ENCODE measurements around the gene MYLK. TPM values are rescaled to one million over a fixed set of nuclear protein-coding genes. Genes with fewer than 3 reads are reported as not detected.
A peak's percentile ranks its signal among the peaks of the same experiment; 100 is the strongest.

MYLK gene
- total RNA-seq, 1 donor from 2014 or later, result 24.3 TPM

DNA sequence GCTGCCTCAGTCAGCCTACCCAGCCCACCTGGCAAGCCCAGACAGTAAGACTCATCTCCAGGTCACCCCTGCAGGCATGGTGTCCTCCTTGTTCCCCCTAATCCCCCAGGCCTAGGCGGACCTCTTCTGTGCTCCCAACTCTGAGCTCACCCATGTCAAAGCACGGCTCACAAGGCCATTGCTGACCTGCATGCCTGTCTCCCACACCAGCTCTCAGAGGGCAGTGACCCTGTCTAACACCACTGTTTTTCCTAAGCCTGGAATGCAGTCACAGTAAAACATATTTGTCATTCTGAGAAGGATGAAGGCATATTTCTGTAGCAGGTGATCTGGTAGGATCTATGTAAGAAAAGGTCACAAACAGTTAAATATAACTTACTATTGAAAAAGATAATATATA is 189.0 kb downstream of the MYLK start:
- Mint-ChIP-seq H3K4me1 (ENCODE audit: unreplicated experiment) (peaks cover 84% of the 10 kb centered on the region), H3K4me3 (ENCODE audit: unreplicated experiment) (peak overlapping the region; percentile 10), H3K36me3 (ENCODE audit: unreplicated experiment) (peaks cover 3% of the 10 kb centered on the region), H3K9me3 (ENCODE audit: unreplicated experiment) (no peaks in the 10 kb centered on the region), H3K27ac (ENCODE audit: unreplicated experiment) (peak overlapping the region; percentile 92), H3K27me3 (ENCODE audit: unreplicated experiment) (no peaks in the 10 kb centered on the region)
- no peak for DNase-seq (ENCODE audit: extremely low spot score, unreplicated experiment)
- TF ChIP-seq, protein P1, sequence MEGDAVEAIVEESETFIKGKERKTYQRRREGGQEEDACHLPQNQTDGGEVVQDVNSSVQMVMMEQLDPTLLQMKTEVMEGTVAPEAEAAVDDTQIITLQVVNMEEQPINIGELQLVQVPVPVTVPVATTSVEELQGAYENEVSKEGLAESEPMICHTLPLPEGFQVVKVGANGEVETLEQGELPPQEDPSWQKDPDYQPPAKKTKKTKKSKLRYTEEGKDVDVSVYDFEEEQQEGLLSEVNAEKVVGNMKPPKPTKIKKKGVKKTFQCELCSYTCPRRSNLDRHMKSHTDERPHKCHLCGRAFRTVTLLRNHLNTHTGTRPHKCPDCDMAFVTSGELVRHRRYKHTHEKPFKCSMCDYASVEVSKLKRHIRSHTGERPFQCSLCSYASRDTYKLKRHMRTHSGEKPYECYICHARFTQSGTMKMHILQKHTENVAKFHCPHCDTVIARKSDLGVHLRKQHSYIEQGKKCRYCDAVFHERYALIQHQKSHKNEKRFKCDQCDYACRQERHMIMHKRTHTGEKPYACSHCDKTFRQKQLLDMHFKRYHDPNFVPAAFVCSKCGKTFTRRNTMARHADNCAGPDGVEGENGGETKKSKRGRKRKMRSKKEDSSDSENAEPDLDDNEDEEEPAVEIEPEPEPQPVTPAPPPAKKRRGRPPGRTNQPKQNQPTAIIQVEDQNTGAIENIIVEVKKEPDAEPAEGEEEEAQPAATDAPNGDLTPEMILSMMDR (IDR thresholded peaks at IDR 0.05), result no peak

DNA sequence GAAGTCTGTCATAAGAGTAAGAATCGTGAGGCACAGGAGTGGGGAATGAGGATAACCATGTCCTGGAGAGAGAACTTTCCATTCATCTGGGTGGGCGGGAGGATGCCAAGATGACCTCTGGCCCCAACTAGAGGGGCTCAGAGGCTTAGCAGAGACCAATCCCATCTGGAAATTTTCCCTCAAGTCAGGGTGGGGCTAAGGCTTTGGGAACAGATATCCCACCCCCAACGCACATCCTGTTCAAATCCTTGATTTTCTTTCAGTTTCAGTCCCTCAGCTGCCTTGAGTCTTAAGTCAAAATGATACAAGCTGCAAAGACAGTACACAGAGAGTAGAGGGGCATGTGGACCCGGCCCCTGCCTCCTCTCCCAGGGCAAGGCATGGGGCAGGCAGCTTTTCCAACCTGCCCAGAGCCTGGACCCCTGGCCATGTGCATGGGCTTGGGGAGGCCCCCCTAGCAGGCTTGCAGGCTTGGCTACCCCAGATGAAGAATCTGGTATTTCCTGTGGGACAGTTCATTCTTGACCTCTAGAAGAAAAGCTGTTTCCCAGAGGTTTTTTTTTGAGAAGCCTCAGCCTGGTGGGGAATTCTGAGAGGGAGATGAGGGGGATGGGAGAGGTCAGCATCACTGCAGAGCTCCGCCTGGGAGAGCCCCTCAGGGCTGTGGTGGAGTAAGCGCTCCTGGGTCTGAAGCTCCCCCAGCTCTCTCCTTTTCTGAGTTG is 189.6 kb downstream of the MYLK start:
- TF ChIP-seq, protein P1 (IDR thresholded peaks at IDR 0.05), result no peak
- no peaks in the 10 kb centered on the region for H3K9me3 Mint-ChIP-seq (ENCODE audit: unreplicated experiment)
- DNase-seq (ENCODE audit: extremely low spot score, unreplicated experiment), result no peak
- H3K4me1 Mint-ChIP-seq (ENCODE audit: unreplicated experiment), result peaks cover 83% of the 10 kb centered on the region
- H3K27me3 Mint-ChIP-seq (ENCODE audit: unreplicated experiment), result no peaks in the 10 kb centered on the region
- peak overlapping the region; percentile 92 for H3K27ac Mint-ChIP-seq (ENCODE audit: unreplicated experiment)
- H3K4me3 Mint-ChIP-seq (ENCODE audit: unreplicated experiment), result peak overlapping the region; percentile 26
- H3K36me3 Mint-ChIP-seq (ENCODE audit: unreplicated experiment), result peaks cover 3% of the 10 kb centered on the region

- DNase-seq (ENCODE audit: extremely low spot score, unreplicated experiment), result no peak
- Mint-ChIP-seq H3K27ac (ENCODE audit: unreplicated experiment) (peak overlapping the region; percentile 92), H3K4me3 (ENCODE audit: unreplicated experiment) (peak overlapping the region; percentile 26), H3K9me3 (ENCODE audit: unreplicated experiment) (no peaks in the 10 kb centered on the region), H3K27me3 (ENCODE audit: unreplicated experiment) (no peaks in the 10 kb centered on the region), H3K36me3 (ENCODE audit: unreplicated experiment) (peaks cover 3% of the 10 kb centered on the region), H3K4me1 (ENCODE audit: unreplicated experiment) (peaks cover 82% of the 10 kb centered on the region)
- TF ChIP-seq, protein P1 (IDR thresholded peaks at IDR 0.05), result no peak
These were observed 190.4 kb downstream of the MYLK start for GRCh38 chr3:123693584-123694190.

DNA sequence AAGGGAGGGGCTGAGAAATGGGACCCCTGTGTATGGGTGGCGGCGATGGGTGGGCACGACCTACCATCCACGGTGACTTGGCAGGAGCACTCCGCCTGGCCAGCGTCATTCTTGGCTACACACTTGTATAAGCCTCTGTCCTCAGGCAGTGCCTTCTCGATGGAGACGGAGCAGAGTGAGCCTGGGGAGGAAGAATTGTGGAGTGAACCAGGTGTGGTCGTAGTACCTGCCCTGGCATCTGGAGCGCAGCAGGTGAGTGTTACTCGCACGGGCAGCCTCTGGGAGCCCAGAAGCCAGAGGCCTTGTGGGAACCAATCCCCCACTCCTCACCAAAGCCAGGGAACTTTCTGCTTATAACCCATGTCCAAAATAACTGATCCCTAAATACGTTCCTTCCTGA is 191.5 kb downstream of the MYLK start:
- Mint-ChIP-seq H3K36me3 (ENCODE audit: unreplicated experiment) (peaks cover 3% of the 10 kb centered on the region), H3K9me3 (ENCODE audit: unreplicated experiment) (no peaks in the 10 kb centered on the region), H3K4me1 (ENCODE audit: unreplicated experiment) (peaks cover 86% of the 10 kb centered on the region), H3K27me3 (ENCODE audit: unreplicated experiment) (no peaks in the 10 kb centered on the region), H3K27ac (ENCODE audit: unreplicated experiment) (peak overlapping the region; percentile 92), H3K4me3 (ENCODE audit: unreplicated experiment) (no peak overlapping the region)
- TF ChIP-seq, protein P1 (IDR thresholded peaks at IDR 0.05), result no peak
- no peak for DNase-seq (ENCODE audit: extremely low spot score, unreplicated experiment)

DNA sequence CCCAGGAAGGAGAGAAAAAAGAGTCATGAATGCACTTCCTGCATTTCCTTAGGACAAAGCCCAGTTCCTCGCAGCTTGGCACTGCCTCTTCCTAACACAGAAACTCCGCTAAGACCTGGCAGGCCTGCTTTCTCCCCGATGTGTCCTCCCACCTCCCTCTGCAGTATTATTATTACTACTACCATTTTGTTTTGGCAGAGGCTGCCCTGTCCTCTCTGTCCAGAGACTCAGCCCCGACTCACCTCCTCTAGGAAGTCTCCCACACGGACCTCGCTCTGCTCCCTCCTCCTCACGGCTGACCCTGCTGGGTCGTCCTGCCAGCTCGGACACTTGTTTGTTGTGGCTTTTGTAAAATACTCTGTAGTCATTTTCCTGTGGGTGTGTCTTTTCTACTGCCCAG is 192.1 kb downstream of the MYLK start:
- no peak for DNase-seq (ENCODE audit: extremely low spot score, unreplicated experiment)

More for the DNA sequence above, 192.1 kb downstream of the MYLK start:
- H3K4me3 Mint-ChIP-seq (ENCODE audit: unreplicated experiment), result no peak overlapping the region
- H3K9me3 Mint-ChIP-seq (ENCODE audit: unreplicated experiment), result no peaks in the 10 kb centered on the region
- H3K36me3 Mint-ChIP-seq (ENCODE audit: unreplicated experiment), result peaks cover 3% of the 10 kb centered on the region
- peaks cover 86% of the 10 kb centered on the region for H3K4me1 Mint-ChIP-seq (ENCODE audit: unreplicated experiment)
- TF ChIP-seq, protein P1 (IDR thresholded peaks at IDR 0.05), result no peak
- peak overlapping the region; percentile 92 for H3K27ac Mint-ChIP-seq (ENCODE audit: unreplicated experiment)
- H3K27me3 Mint-ChIP-seq (ENCODE audit: unreplicated experiment), result no peaks in the 10 kb centered on the region
